Right lobe of liver (tissue), 4 donors: ENCODE data around the gene SEC11C.
"Not testable (repeated sequence)": the region's sequence is repeated elsewhere in the genome, so short reads cannot be mapped to it uniquely, and the experiment has no call there.

Experiments
- CTCF ChIP-seq, 4 donors: fragments of 200-600 bp in 3 of 4; fragments of 450-650 bp in 1 of 4; IDR thresholded peaks; one replicate each; pipeline versions ENCODE4 v1.5.1 to v1.8.0; 2016 to 2022; ENCODE audit warnings: antibody characterized with exemption in 4 of 4, mild to moderate bottlenecking in 2 of 4
- POLR2A ChIP-seq: fragments of 450-650 bp; IDR thresholded peaks from one replicate; pipeline ENCODE4 v1.6.1; 2017; ENCODE audit warnings: antibody characterized with exemption, mild to moderate bottlenecking
- donor health status: DM: no; HTN: no; CAD: no.
- donor health status: DM: no; HTN: no; CAD: no.
- donor health status: DM: no; HTN: yes; CAD: no.

- not testable (repeated sequence) for TF ChIP-seq POLR2A; CTCF (IDR thresholded peaks at IDR 0.05)
These were observed 3.2 kb downstream of the SEC11C start for GRCh38 chr18:59142800-59143416.
